CD4-positive, alpha-beta T cell treated with Interleukin-12 subunit alpha and Interleukin-12 subunit beta, for 1 hour (primary cell): ENCODE results near the gene GAREM1.
A peak's percentile ranks its signal among the peaks of the same experiment; 100 is the strongest.
"Not testable (repeated sequence)": the region's sequence is repeated elsewhere in the genome, so short reads cannot be mapped to it uniquely, and the experiment has no call there.

Experiments
- DNase-seq: peaks from one replicate; pipeline ENCODE4 v3.0.0-alpha.2; 2020

The GAREM1 gene

GRCh38 chr18:32470714-32471633, at the start of gene GAREM1:
Gene GAREM1 (minus strand): TSS chr18:32470882. CDS start chr18:32470428, 454 bp downstream.
- DNase-seq = peak; percentile 80

DNA sequence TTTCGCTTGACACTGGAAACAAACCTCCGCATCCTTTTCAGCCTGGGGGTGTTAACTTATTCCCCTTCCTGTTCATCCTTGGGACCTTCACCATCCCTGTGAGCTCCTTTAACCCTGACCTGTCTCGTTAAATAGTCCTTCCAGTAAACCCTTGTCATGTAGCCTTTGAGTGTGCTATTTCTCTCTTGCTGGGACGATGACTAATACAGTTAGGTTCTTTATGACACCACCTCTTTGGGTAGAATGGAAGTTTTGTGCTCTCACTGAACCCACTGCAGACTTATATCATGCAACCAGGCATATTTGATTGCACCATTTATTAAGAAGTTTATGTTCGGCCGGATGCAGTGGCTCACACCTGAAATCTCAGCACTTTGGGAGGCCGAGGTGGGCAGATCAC, 40.5 kb upstream of the GAREM1 start:
- no peak for DNase-seq

DNA sequence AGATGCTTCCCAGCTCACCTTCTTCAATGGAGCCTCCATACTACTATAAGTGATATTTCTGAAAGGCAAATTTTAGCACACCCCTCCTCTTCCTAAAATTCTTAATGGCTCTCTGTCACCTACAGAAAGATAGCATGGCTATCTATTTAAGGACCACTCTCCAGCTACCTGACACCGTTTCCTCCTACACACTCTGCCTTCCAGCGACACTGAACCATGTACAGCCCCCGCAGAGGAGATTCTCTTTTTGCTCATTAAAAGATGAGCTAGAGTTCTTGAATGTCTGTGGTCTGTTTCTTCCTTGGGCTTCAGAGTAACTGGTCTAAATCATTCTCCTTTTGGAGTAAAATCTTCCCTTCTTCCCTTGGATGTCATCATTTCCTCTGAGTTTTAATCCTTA, 38.4 kb upstream of the GAREM1 start:
- DNase-seq = no peak

DNA sequence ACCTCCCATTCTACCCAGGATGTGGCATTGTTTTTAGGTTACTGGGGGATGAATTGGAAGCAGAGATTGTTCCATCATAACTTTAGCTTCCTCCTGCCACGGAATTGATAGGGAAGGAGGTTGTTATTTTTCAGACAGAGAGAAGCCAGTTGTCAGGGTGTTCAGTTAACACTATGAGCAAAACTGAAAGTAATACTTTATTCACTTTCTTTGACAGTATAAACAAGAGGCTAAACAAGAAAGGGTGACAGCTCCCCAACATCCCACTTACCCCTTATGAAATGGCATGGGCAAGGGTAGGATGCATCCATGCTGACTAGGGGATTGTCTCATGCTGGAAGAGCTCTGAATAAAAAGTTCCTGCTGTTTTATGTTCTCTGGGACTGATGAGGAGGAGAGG, 36.4 kb upstream of the GAREM1 start:
- DNase-seq = no peak

- no peak for DNase-seq
Measured at GRCh38 chr18:32502014-32502413, 31.3 kb upstream of the GAREM1 start.

DNA sequence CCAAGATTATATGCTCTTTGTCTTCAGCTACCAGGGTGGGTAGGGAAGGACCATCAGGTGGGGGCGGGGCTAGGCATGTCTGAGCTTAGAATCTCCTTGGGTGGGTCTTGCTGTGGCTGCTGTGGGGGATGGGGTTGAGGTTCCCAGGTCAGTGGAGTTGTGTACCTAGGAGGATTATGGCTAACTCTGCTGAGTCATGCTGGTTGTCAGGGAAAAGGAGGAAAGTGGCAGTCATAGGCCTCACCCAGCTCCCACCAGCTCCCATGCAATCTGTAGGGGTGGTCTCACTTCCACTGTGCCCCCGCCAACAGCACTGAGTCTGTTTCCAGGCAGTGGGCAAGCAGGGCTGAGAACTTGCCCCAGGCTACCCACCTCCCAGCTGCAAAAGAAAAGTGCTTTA, 30.6 kb upstream of the GAREM1 start:
- not testable (repeated sequence) for DNase-seq

DNA sequence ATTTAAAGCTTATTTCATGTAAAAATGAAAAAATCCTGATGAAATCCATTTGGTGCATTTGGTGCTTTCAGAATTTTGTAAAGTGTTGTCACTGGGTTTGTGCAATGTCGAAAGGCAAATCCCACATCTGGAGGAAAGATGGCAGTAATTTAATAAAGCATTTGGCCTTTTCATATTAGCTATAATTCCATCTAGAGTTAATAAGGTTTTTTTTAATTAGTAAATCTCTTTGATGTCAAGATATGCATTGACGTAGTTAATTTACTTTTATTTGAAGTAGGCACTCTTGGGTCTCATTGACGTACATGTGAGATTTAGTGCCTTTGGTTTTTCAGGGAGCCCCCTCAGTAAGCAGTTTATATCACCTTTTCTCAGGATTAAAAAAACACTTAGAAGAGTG, 12.3 kb upstream of the GAREM1 start:
- DNase-seq = no peak

GRCh38 chr18:32482117-32482516, 11.4 kb upstream of the GAREM1 start:
- DNase-seq = no peak

GRCh38 chr18:32480581-32480980, 9.9 kb upstream of the GAREM1 start:
- DNase-seq = no peak

- no peak for DNase-seq
Measured at GRCh38 chr18:32478807-32479206, 8.1 kb upstream of the GAREM1 start.

- DNase-seq = no peak
Measured at GRCh38 chr18:32478317-32478716, 7.6 kb upstream of the GAREM1 start.

GRCh38 chr18:32476106-32476505, 5.4 kb upstream of the GAREM1 start:
- DNase-seq = no peak

DNA sequence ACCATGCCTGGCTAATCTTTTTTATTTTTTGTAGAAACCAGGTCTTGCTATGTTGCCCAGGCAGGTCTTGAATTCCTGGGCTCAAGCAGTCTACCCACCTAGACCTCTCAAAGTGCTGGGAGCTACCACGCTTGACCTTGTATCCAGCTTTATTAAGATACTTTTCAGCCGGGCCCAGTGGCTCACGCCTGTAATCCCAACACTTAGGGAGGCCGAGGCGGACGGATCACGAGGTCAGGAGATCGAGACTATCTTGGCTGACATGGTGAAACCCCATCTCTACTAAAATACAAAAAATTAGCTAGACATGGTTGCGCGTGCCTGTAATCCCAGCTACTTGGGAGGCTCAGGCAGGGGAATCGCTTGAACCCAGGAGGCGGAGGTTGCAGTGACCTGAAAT, 4.4 kb upstream of the GAREM1 start:
- DNase-seq = not testable (repeated sequence)

- no peak for DNase-seq
Measured at GRCh38 chr18:32473325-32473724, 2.6 kb upstream of the GAREM1 start.

- DNase-seq = no peak
Measured at GRCh38 chr18:32472841-32473240, 2.2 kb upstream of the GAREM1 start.

GRCh38 chr18:32470460-32470713, 295 bp downstream of the GAREM1 start:
- DNase-seq = no peak

GRCh38 chr18:32469691-32470459, 807 bp downstream of the GAREM1 start:
- DNase-seq = no peak

- no peak for DNase-seq
Measured at GRCh38 chr18:32469190-32469651, 1.5 kb downstream of the GAREM1 start.

DNA sequence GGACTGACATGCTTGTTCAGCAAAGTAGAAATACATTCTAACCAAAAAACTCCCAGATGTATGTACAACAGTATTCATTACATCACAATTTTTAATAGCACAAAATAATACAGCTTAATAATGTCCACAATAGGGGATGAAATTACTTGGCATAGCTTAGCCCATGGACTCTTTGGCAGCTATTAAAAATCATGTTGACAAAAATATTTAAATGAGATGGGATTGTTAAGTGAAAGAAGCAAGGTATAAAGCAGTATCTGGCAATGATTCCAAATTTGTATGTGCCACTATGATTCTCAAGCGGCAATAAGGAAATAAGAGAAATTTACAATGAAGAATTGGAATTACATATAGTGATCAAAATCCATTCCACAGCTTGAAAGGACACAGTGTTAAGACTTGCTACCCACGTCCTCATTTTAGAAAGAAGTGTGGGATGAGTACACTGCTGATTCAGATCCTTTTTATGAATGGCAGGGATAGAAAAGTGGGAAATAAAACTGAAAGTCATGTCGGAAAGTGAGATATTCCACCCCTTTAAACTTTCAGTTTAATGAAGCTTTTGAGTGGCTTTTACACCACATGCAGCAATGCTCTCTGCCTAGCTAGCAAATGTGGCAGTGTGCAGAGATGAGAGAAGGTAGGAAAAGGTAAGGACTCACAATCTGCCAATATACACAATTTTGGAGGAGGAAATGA, 2.4 kb downstream of the GAREM1 start:
- no peak for DNase-seq

DNA sequence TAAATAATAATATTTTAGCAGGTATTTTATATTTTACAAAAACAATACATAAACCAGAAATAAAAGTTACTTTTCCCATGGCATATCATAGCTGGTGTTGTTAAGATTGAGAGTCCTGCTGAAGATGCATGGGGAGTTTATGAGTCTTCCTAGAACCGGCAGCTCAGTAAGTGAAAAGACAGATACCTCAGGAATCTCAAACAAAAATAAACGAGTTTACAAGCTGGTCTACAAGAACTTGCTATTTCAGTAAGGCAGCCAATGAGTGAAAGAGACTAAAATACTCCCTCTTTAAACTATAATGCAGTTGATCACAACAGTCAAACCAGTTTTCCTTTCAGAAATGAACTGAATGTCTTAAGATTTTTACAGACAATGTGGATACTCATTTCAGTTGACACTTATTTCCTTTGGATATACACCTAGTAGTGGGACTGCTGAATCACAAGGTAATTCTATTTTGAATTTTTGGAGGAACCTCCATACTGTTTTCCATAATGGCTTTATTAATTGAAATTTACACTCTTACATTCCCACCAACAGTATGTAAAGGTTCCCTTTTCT, 8.9 kb downstream of the GAREM1 start:
- DNase-seq = no peak

DNA sequence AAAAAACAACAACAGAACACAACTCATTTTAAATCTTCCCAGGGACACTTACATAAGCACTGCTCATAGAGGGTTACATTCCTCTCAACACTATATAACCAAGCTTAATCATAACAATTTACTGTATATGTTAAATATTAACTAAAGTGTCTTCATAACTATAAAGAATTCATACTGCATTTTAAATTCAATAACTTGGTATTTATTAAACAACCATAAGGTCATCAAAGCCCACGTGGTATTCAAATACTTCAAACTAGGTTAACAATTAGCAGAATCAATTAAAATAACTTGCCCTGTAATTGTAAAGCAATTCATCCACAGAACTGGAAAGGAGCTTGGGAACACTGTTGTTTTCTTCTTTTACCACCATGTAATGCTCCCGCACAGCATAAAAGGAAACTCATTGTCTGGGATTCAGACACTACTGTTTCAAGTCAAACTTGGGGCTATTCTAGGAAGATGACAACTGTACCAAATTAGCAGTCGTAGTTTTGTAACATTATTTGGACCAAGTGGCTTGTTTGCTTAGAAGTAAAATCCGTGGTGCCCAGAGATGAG, 10.4 kb downstream of the GAREM1 start:
- DNase-seq = no peak

DNA sequence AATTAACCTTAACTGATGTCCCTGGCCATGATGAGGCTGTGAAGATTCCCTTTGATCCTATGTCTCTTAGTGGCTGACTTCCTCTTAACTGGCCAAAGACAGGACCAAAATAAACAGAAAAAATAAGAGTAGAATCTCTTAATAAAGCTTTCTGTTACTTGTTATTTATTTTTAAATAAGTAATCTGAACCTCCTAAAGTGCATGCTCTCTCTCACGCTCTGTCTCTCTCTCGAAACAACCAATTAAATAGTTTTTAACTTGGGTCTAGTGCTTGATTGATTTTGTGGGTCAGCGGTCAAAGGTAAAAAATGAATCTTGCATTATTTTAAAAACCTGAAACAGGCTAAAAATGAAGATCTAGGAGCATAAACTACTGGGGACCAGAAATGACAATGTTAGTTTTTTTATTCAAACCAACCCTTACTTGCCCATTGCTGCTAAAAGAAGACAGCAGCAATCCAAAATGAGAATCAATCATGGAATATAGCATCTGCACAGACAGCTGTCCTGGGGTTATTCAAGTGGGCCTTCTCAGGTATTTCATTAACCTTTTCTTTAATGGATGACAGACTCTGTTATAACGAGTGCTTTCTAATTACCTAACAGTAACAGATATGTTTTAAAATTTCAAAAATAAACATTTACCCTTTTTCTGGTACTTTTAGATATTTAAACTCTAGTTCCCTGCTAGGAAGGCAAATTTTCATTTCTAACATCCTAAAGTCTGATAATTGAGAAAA, 11.2 kb downstream of the GAREM1 start:
- DNase-seq = no peak
